Measurements from ENCODE around the gene PLCB1.

Gene PLCB1

DNA sequence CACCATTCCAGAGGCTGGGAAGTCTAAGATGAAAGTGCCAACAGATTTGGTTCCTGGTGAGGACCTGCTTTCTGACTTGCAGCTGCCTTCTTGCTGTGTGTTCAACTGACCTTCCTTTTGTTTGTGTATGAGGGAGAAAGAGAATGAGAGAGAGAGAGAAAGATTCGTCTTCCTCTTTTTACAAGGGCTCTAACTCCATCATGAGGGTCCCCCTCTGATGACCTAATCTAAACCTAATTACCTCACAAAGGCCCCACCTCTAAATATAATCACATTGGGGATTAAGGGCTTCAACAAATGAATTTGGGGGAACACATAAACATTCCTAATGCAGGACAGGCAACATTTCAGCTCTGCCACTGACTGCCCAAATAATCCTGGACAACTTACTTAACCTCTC lies 130.7 kb downstream of the PLCB1 start:
- DNase-seq (ENCODE audit: low read depth), result no peak
- TF ChIP-seq CTCF (IDR thresholded peaks at IDR 0.05; ENCODE audit: low read length, missing control alignments), result no peak
- no peak overlapping the region for H3K4me3 ChIP-seq (replicated peaks; ENCODE audit: low read depth, low read length)

- no peak for TF ChIP-seq CTCF (IDR thresholded peaks at IDR 0.05; ENCODE audit: low read length, missing control alignments)
- H3K4me3 ChIP-seq (replicated peaks; ENCODE audit: low read depth, low read length), result no peak overlapping the region
- no peak for DNase-seq (ENCODE audit: low read depth)
These were observed 133.5 kb downstream of the PLCB1 start for GRCh38 chr20:8265588-8265987.

DNA sequence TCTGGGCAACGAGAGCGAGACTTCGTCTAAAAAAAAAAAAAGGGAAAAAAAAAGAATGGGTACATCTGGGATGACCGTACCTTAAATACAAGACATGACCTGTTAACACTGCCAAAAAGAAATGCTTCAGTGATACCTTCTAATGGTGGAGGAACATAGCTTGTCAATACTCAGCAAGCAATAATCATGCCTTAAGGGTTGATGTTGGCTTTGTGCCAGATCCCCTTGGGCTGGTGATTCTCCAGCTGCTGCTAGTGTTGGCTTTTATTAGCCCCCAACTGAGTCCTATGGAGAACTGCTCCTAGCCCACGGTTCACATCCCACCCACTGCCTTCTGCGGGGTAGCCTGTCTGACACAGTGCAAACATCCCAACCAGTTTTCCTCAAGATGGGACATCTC lies 134.9 kb downstream of the PLCB1 start:
- no peak overlapping the region for H3K4me3 ChIP-seq (replicated peaks; ENCODE audit: low read depth, low read length)
- no peak for TF ChIP-seq CTCF (IDR thresholded peaks at IDR 0.05; ENCODE audit: low read length, missing control alignments)
- no peak for DNase-seq (ENCODE audit: low read depth)

- no peak overlapping the region for H3K4me3 ChIP-seq (replicated peaks; ENCODE audit: low read depth, low read length)
- DNase-seq (ENCODE audit: low read depth), result no peak
- TF ChIP-seq CTCF (IDR thresholded peaks at IDR 0.05; ENCODE audit: low read length, missing control alignments), result no peak
These were observed 139.7 kb downstream of the PLCB1 start for GRCh38 chr20:8271727-8272126.

- no peak for DNase-seq (ENCODE audit: low read depth)
- TF ChIP-seq CTCF (IDR thresholded peaks at IDR 0.05; ENCODE audit: low read length, missing control alignments), result no peak
- no peak overlapping the region for H3K4me3 ChIP-seq (replicated peaks; ENCODE audit: low read depth, low read length)
These were observed 140.7 kb downstream of the PLCB1 start for GRCh38 chr20:8272766-8273165.

GRCh38 chr20:8284902-8285301 lies 152.8 kb downstream of the PLCB1 start:
- no peak for TF ChIP-seq CTCF (IDR thresholded peaks at IDR 0.05; ENCODE audit: low read length, missing control alignments)
- DNase-seq (ENCODE audit: low read depth), result no peak
- H3K4me3 ChIP-seq (replicated peaks; ENCODE audit: low read depth, low read length), result no peak overlapping the region

GRCh38 chr20:8287340-8287739 lies 155.3 kb downstream of the PLCB1 start:
- no peak for TF ChIP-seq CTCF (IDR thresholded peaks at IDR 0.05; ENCODE audit: low read length, missing control alignments)
- DNase-seq (ENCODE audit: low read depth), result no peak
- H3K4me3 ChIP-seq (replicated peaks; ENCODE audit: low read depth, low read length), result no peak overlapping the region

Data from fibroblast of pulmonary artery (primary cell).